CD4-positive, alpha-beta T cell treated with Interleukin-6 for 4 hours (primary cell): ENCODE measurements around the gene TBCE.
A peak's percentile ranks its signal among the peaks of the same experiment; 100 is the strongest.

Experiments used
- DNase-seq: peaks from one replicate; pipeline ENCODE4 v3.0.0-alpha.2; 2020; ENCODE audit warnings: mixed read lengths

The TBCE gene, protein sequence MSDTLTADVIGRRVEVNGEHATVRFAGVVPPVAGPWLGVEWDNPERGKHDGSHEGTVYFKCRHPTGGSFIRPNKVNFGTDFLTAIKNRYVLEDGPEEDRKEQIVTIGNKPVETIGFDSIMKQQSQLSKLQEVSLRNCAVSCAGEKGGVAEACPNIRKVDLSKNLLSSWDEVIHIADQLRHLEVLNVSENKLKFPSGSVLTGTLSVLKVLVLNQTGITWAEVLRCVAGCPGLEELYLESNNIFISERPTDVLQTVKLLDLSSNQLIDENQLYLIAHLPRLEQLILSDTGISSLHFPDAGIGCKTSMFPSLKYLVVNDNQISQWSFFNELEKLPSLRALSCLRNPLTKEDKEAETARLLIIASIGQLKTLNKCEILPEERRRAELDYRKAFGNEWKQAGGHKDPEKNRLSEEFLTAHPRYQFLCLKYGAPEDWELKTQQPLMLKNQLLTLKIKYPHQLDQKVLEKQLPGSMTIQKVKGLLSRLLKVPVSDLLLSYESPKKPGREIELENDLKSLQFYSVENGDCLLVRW

DNA sequence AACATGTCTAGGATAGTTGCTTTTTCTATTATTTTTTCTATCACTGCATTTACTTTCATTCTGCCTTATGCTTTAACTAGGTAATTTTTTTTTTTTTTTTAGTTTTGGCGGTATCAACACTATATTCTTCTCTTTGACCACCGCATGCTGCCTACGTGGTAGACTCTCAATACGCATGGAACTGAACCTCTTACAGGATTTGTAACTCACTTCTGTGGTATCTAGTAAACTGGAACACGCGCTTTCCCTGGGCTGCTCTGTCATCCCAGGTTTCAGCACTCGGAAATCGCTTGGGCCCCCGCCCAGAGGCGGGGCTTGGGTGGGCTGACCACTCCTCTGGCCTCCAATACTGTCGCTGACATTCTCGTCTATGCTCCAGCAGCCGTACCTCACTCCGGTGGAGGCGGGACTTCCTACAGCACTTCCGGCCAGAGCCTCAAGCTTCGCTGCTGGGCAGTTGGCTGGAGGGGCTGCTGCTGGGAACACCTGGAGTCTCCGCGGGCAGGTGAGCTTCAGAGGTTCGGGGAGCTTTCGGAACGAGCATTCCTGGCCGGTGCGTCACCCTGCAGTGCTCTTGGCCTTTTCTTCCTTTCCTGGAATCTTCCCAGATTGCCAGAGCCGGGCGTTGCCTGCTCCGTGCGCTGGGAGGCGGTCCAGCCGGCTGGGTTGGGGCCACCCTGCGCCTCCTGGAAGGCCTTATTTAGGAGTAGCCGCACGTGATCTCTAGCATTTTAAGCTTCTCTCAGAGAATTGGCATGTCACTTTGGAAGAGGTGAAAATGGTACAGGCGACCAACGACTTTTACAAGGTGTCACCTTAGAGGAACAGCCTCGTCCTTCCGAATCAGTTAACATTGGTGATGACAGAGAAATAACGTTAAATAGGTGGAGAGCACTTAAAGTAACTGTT, at the start of gene TBCE:
Gene TBCE (plus strand): TSS at position 428 of the 909 bp plus-strand sequence. CDS start 12,623 bp downstream, outside the sequence.
- peak; percentile 91 for DNase-seq

DNA sequence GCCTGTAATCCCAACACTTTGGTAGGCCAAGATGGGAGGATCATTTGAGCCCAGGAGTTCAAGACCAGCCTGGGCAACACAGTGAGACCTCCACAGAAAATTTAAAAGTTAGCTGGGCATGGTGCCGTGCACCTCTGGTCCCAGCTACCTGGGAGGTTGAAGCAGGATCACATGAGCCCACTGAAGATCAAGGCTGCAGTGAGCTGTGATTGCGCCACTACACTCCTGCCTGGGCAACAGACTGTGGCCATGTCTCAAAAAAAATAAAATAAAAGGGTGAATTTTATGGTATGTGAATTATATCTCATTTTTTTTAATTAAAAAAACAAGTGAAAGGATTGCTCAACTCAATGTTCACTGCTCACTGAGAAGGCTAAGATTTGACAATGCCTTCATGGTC, 48.0 kb upstream of the TBCE start:
- no peak for DNase-seq

DNA sequence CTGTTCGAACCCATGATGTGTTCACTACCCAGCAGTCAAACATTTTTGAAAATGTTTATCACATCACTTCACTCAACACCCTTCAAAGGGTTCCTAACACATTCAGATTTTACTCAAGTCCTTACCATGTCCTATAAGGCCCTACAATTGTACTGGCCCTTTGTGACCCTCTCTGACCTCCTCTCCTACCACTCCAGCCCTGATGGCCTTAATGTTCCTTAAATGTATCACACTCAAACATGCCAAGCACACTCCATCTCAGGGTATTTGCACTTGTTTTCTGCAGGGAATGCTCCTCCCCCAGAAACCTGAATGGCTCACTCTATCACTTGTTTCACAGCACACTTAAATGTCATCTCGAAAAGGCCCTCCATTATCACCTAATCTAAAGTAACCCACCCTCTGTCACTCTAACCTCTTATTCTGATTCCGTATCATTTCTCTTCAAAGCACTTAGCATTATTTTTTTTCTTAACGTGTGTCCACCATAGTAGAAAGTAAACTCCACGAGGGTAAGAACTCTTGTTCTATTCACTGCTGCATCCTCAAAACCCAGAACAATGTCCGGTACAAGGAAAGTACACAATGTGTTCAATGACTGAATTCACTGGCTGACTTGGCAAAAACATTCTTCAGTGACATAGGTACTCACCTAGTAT, 46.6 kb upstream of the TBCE start:
- no peak for DNase-seq

DNA sequence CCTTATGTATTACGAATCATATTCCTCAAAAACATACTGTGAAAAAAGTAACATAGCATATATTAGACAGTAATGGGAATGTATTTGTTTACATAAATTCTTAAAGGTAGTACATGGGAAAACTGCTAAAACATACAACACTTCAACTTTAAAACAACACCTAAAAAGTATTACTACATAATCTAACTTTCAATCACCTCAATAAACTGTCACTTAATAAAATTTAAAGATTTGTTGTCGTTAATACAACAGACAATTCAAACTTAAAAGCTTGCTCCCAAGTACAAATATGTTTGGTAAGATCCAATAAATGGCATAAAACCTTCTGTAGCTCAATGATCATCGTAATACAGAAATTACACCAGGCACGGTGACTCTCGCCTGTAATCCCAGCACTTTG, 42.9 kb upstream of the TBCE start:
- DNase-seq = no peak

DNA sequence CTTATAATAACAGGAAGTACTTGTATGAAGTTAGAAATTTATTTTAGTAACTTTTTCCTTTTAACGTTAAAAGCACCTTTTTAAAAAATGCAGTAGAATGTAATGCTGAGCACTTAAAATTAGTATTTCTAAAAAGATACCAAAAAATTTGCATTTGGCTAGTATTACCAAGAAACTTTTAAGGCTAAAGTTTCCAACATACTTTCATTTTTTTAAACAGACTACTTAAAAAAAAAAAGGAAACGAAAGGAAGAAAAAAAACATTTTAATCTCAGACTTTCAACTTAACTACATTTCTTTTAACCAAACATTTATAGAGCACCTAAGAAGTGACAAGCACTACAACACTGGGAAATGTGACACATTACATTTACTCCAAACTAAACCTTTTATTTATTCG, 42.1 kb upstream of the TBCE start:
- DNase-seq = no peak

DNA sequence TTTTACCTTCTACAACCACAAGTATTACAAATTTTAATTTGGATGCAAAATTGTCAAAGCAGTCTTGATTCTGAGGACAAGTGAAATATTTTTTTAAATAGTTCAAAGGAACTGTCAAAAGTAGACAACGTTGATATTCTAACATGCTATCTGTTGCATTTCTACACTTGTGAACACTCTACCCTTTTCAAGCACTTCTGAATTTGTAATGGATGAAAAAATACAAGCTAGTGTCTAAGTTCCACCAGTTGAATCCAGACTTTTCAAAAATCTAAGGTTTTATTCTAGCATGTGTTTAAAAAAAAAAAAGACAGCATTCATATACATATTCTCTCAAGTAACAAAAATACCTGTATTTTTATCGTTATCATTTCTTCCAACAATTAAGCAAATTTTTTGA, 41.4 kb upstream of the TBCE start:
- no peak for DNase-seq

DNA sequence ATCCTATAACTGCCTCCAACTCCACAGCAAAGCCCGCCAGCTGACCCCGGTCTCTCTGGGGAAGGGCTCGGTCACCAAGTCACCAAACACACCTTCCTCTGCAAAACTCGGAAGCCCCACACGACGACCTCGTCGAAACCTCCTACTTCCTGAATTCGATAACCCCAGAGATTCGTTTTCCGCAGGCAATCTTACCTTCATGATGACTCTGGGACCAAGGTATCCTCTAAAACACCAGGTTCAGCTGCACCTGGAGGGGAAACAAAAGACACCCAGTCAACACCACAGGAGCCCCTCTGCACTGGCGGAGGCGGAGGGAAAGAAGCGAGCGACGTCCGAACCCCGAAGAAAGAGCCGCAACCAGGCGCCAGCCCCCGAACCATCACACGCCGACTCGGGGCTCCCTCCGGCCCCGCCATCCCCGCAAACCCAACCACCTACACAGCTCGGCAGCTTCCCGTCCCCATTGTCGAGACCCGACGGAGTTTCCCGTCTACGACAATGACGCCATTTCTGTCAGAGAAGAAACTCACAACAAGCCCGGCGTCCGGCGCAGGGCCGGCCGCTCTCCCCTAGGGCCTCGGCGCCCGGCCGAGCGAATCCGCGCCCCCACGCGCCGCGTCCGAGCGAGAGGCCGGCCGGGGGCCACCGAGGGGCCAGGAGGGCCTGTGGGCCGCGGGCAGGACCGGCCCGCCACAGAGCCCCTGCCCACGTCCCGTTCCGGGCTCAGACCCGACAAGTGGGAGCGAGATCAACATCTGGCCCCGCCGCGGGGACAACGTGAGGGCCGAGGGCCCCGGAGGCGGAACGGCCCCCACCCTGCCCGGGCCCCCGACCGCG, 40.3 kb upstream of the TBCE start:
- peak; percentile 59 for DNase-seq

DNA sequence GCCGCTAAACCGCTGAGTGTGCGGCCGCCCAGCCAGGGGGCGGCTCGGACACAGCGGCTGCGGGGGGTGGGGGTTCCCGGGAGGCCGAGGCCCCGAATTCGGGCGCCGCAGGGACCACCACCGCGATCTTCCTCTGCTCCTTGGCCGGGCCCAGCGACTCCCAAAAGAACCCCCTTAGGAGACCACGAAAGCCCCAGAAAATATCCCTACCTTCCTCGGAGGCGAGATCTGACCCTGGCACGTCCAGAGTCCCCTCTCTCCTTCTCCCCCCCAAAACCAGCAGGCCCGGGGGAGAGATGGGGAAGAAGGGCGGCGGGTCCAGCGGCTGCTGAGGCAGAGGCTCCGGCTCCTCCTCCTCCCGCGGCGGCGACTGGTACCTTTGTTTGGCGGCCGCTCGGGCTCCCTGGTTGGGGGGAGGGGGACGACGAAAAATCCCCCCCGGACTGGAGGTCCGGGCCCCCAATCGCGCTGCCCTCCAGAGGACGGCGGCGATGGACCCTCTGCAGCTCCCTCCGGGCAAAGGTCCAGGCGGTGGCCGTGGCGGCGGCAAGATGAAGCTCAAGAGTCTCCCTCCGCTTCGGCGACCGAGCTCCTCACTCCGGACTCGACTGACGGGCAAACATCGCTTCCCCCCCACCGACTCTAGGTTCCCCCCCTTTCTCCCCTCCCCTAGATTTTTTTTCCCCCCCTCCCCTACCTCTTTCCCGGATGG, 39.5 kb upstream of the TBCE start, which contains the start of gene ARID4B:
Gene ARID4B (minus strand): TSS at position 621 of the 712 bp plus-strand sequence. CDS start 1,260 bp downstream, outside the sequence.
- peak; percentile 6 for DNase-seq

DNA sequence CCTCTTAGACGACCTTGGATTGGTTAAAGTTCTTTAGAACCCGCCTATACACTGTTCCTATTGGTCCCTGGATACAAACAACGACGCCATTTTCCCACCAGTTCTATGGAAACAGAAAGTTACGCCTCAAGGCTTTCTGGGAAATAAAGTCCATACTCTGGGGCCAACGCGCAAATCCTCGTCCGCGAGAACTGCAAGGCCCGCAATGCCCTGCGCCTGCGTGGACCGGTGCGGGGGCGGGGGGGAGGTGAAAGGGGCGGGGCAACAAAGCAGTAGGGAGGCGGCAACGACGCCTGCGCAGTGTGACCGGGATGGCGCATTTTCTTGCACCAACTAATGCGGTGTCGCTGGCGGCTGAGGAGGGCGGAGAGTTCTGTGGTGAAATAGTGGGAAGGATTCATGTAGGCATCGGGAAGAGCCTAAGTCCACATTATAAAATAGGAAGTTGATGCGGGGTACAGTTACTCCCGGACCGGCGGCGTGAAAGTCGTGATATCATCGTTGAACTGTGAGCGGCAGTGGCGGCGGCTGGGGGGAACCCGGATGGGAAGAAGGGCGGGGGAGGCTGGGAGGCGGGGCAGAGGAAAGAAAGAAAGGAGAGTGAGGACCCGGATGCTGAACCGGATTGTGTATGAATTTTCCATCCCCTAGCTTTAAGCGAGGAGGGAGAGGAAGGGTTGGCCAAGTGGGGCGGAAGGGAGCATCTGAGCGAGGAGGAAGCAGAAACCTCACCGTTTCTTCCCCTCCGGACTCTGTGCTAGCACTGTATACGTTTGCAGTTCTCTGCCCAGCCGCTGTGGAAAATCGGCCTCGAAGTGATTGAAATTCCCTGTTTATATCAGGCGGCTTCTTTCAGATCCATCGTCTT, 38.7 kb upstream of the TBCE start, which contains the start of gene GGPS1:
Gene GGPS1 (plus strand): TSS at position 300 of the 868 bp plus-strand sequence. CDS start 6,695 bp downstream, outside the sequence.
- peak; percentile 98 for DNase-seq

DNA sequence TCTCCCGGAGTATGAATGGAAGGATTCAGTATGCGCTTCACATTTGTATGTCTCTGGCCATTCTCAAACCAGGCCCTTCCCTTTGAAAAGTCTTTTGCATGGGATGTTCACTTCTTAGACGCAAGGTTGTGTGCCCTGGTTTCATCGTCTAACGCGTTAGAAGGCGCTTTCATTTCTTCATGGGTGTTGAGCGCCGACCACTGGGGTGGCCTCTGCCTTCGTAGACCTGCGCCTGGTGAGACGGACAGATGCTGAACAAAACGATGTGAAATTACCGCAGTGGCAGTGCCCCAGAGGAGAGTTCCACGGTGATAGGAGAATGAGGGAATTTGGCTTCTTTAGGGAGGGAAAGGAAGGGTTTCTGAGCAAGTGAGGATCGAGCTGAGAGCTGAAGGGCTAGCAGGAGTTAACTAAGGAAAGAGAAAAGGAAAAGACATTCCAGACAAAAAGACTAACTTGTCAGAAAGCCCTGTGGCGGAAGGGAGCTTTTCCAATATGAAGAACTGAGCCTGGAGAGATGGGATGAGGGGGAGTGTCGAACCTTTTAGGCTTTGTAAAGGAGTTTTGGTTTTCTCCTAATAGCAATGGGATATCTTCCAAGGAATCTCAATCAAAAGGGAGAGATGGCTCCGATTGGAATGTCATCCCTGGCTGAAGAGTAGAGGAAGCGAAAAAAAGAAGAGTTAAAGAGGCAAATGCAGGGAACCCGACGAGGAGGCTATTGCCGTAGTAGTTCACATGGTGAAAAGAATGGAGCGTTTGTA, 37.9 kb upstream of the TBCE start:
- DNase-seq = peak; percentile 53

DNA sequence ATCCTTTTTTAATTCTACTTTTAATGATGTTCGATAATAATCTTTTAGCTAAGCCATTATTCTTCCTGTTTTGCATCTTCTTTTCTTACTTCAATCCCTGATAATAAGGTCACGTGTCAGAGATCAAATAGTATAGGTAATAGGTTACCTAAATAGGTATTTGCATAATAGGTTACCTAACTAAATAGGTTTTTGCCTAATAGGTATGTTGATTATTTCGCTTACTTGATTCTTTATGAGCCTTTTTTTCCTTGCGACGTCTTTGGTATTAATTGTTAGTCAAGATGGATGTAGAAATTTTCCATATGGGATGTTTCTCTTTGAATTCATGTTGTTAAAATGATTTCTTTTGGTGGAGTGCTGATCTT, 36.3 kb upstream of the TBCE start:
- no peak for DNase-seq

DNA sequence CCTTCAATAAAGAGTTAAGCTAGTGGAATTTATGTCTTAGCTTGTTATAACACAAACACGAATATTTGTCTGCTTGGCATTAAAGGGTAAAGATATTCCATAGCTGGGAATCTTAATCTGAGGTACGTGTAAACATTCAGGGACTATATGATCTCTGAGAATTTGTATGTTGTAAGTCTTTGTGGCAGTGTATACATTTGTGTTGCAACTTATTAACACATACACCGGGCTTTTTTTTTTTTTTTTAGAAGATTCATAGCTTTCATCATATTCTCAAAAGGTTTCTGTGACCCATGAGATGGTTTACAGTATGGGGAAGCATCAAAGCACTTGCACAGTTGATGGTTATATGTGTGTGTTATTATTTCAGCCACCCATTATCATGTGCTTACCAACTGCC, 35.8 kb upstream of the TBCE start:
- DNase-seq = no peak

DNA sequence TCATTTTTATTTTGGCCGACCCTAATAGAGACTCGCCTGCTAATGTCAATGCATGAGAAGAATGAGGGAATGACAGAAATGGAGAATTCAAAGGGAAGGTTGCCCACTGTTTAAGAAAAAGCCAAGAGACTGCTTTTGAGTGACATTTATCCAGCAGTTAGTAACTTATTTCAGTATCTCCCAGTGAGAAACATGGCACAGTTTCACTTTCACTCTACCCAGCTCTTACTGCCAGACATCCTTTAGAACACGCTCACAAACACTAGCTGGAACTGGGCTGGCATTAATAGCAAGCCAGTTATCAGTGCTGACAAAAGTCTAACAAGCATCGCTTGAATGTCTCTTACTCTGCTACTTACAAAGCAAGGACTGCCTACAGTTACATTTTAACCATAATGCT, 30.3 kb upstream of the TBCE start:
- peak; percentile 39 for DNase-seq

DNA sequence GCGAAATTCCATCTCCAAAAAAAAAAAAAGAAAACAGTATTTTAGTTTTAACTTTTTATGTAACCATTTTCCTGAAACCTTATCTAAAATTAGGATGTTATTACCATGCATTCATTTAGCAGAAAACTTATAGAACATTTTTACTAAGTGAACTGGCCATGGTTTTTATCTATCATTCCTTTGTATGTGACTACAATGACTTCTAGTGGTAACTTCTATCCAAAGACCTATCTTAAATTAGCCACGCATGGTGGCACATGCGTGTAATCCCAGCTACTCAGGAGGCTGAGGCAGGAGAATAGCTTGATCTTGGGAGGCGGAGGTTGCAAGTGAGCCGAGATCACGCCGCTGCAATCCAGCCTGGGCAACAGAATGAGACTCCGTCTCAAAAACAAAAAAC, 27.5 kb upstream of the TBCE start:
- DNase-seq = no peak

DNA sequence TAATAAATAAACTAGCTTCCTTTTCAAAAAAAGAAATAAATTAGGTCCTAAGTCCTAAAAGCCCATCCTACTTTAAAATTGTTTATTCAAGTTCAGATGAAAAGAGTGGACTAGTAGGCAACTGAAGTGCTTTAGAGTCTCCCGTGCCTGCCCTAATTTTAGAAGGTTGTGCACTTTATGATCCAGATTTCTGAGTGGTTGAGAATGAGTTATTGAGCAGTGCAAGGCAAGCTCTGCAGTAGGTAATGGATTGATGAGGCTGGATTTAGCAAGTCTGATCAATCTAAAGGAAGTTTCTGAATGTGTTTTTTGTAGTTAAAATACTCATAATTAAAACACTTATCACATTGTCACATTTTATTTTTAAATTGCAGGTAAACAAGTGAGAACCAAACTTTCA, 25.9 kb upstream of the TBCE start:
- DNase-seq = no peak

DNA sequence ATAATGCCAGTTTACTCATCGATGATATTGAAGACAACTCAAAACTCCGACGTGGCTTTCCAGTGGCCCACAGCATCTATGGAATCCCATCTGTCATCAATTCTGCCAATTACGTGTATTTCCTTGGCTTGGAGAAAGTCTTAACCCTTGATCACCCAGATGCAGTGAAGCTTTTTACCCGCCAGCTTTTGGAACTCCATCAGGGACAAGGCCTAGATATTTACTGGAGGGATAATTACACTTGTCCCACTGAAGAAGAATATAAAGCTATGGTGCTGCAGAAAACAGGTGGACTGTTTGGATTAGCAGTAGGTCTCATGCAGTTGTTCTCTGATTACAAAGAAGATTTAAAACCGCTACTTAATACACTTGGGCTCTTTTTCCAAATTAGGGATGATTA, 25.2 kb upstream of the TBCE start:
- no peak for DNase-seq

DNA sequence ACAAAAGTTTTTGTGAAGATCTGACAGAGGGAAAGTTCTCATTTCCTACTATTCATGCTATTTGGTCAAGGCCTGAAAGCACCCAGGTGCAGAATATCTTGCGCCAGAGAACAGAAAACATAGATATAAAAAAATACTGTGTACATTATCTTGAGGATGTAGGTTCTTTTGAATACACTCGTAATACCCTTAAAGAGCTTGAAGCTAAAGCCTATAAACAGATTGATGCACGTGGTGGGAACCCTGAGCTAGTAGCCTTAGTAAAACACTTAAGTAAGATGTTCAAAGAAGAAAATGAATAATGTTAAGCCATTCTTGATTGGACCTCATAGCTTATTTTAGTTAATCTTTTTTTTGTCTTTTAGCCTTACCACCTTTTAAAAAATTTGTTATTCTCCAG, 24.8 kb upstream of the TBCE start:
- no peak for DNase-seq

DNA sequence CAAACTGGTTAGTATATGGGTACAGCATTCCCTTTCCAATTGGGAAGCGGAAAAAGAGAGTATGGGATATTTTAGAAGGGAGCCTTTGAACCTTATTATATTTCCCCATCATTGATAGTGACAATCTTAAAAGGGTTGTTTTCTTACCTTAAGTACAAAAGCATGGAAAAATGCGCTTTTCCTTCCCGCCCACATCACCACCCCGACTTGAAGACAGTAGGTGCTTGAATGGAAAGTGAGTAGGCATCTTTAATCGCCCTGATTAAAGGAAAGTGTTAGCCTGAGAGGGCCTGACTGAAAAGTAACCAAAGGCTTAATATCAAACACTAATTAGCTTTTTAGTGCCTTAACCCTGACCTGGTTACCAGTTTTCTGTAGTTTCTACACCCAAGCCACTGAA, 23.5 kb upstream of the TBCE start:
- DNase-seq = no peak

DNA sequence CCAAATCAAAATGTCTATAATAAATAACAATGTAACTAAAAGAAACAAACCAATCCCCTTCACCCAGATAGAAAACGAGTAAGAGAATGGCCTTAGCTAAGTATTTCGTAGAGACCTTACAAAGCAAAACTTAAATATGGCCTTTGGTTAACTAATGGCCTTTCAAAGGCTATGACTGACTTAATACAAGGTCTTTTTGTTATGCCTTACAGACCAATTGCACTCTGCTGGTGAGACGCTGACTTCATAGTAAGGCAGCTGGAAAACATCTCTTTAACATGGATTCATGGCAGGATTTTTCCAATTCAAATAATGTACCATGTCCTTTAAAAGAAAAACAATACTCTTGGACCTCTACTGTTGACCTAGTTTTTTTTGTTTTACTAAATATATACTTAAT, 15.8 kb upstream of the TBCE start:
- no peak for DNase-seq
